IPS-NIHi7 (cell line): ENCODE results near the gene HCST.
"Not testable (repeated sequence)": the region's sequence is repeated elsewhere in the genome, so short reads cannot be mapped to it uniquely, and the experiment has no call there.

Source experiments
- DNase-seq: peaks from one replicate; pipeline ENCODE4 v3.0.0; 2012; ENCODE audit warnings: mixed read lengths; ENCODE audit errors: extremely low spot score

The HCST gene

GRCh38 chr19:35904311-35905068 is 2.2 kb downstream of the HCST start:
- DNase-seq: no peak

DNA sequence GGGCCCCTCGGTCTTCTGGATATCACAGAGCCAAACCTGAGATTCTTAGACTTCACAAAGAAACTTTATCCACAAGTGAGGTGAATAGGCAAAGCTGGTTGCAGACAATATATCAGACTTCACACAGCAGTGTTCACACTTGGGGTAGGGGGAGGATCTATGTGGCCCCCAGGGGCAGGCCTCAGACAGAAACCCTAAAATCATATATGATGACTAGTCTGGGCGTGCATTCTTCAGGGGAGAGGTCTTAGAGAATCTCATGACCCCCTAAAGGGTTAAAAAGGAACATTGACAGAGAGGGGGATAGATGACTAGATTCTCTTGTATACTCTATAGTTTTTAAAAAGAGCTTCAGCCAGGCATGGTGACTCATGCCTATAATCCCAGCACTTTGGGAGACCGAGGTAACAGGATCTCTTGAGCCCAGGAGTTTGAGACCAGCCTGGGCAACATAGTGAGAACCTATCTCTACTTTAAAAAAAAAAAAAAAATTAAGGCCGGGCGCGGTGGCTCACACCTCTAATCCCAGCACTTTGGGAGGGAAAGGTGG is 2.9 kb downstream of the HCST start:
- no peak for DNase-seq

GRCh38 chr19:35907377-35907745 is 5.0 kb downstream of the HCST start:
- no peak for DNase-seq

DNA sequence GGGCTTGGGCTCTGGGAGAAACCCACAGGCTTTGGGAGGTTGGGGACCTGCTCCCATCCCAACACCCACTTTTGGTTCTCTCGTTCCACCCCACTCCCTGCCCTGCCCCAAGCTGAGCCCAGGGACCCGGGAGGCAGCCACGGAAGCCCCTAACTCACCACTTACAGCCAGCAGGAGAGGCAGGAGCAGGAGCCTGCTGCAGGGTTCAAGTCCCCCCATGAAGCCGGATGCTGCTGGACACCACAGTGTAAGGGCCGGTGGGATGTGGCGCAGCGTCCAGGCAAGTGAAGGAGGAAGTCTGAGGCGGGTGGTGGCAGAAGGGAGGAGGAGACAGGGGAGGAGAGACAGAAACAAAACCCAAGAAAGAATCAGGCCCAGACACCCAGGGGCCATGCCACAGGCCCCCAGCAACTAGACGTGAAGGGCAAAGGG is 5.7 kb downstream of the HCST start, which contains the start of gene TYROBP:
TSS of gene TYROBP (minus strand) at position 286 of the 432 bp plus-strand sequence. CDS start at position 219, 67 bp downstream.
- no peak for DNase-seq

- no peak for DNase-seq
These were observed 6.8 kb downstream of the HCST start for GRCh38 chr19:35908973-35909683.

- DNase-seq: no peak
These were observed 7.3 kb downstream of the HCST start for GRCh38 chr19:35909684-35910035.

DNA sequence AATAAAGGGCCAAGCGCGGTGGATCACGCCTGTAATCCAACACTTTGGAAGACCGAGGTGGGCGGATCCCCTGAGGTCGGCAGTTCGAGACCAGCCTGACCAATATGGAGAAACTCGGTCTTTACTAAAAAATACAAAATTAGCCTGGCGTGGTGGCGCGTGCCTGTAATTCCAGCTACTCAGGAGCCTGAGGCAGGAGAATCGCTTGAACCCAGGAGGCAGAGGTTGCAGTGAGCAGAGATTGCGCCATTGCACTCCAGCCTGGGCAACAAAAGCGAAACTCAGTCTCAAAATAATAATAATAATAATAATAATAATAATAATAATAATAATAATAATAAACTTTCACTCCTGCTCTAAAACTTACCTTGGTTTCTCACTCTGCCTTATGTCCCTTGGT is 8.0 kb downstream of the HCST start:
- DNase-seq: not testable (repeated sequence)

- DNase-seq: peak; percentile 54
These were observed 8.8 kb downstream of the HCST start for GRCh38 chr19:35911173-35911572.

DNA sequence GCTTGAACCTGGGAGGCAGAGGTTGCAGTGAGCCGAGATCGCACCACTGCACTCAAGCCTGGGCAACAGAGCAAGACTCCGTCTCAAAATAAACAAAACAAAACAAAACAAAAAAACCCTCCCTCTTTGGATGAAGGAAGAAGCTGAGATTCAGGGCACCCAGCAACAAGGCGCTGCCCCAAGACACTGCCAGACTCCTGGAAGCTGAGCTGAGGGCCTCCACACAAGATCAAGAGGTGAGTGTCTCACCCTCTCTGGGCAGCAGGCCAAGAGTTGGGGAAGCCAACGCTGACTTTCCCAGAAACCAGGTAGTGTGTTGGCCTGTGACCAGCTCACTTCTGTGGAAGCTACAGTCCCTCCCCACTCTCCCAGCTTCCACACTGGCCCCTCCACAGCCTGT is 9.5 kb downstream of the HCST start:
- DNase-seq: no peak

DNA sequence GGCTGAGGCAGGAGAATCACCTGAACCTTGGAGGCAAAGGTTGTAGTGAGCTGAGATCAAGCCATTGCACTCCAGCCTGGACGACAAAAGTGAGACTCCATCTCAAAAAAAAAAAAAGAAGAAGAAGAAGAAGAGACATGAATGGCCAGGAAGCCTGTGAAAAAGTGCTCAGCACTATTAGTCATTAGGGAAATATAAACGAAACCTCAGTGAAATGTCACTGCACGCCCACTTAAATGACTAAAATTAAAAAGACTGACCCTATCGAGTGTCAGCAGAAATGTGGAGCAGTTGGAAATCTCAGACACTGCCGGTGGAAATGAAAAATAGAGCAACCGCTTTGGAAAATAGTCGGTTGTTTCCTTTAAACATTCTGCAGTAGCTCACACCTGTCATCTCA is 11.3 kb downstream of the HCST start:
- no peak for DNase-seq

GRCh38 chr19:35915443-35915842 is 13.1 kb downstream of the HCST start:
- DNase-seq: no peak

- DNase-seq: no peak
These were observed 17.0 kb downstream of the HCST start for GRCh38 chr19:35919306-35919705.

DNA sequence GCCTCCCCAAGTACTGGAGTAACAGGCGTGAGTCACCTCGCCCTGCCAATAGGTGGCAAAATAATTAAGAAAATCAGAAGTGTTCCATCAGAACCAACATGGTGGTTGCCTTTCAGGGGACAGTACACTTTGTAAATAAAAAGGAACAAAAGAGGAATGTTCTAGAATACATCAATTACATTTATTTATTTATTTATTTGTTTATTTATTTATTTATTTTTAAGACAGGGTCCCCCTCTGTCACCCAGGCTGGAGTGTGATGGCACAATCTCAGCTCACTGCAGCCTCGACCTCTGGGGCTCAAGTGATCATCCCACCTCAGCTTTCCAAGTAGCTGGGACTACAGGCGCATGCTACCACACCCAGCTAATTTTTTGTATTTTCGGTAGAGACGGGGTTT is 18.7 kb downstream of the HCST start:
- no peak for DNase-seq

GRCh38 chr19:35925501-35925900 is 23.2 kb downstream of the HCST start:
- no peak for DNase-seq

GRCh38 chr19:35928507-35928906 is 26.2 kb downstream of the HCST start:
- no peak for DNase-seq

- DNase-seq: no peak
These were observed 27.5 kb downstream of the HCST start for GRCh38 chr19:35929876-35930275.

- peak; percentile 99 for DNase-seq
These were observed 29.0 kb downstream of the HCST start for GRCh38 chr19:35931161-35931873.

GRCh38 chr19:35931874-35932202 is 29.5 kb downstream of the HCST start:
- DNase-seq: no peak

DNA sequence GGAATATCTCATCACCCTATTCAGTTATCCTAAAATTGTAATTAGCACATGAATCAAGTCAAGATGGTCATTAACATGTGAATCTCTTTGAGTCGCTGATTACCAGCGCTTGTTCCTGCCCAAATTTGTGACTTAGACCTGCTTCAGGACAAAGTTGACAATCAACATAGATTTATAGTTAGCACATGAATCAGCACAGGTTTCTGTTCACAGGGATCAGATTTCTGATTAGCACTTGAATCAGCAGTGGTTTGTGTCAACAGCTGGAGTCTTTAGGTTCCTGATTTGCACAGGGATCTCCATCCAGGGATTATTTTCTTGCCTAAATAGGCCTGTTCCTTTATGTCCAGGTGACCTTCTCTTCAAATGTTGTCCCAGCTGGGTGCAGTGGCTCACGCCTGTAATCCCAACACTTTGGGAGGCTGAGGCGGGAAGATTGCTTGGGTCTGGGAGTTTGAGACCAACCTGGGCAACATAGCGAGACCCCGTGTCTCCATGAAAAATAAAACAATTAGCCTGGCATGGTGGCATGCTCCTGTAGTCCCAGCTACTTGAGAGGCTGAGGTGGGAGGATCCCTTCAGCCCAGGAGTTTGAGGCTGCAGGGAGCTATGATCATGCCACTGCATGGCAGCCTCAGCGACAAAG is 30.1 kb downstream of the HCST start:
- no peak for DNase-seq

DNA sequence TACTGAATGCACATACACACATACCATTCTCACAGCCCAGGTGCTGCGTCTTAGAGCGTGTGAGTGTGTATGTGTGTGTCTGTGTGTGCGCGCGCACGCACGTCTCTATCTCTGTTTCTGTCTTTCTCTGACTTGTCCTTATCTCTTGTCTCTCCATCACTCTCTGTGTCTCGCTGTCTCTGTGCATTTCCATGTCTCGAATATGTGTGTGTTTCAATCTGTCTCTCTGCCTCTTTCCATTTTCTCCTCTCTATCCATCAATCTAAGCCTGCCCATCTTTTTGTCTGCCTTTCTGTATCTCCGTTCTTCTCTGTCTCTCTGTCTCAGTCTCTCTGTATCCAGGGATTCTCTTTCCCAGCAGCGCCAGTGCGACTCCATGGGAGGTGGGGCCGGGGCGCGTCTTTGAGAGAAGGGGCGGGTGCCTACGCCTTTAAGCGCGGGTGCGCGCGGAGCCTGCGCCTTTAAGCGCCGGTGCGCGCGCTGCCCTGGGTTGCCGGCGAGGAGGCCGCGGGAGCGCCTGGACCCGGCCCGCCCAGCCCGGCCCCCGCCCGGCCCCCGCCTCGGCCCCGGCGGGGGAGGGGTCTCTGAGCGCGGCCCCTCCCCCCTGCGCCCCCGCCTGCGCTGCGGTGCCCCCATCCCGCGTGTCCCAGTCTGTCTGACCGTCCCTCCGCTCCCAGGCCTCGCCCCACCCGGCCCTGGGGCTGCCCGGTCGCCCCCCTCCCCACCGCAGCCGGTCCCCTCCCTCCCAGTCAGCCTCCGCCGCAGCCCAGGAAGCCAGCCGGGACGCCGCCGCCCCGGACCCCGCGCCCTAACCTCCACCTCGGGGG is 33.8 kb downstream of the HCST start, which contains the start of gene LRFN3:
TSS of gene LRFN3 (plus strand) at position 464 of the 827 bp plus-strand sequence. CDS start 3,052 bp downstream, outside the sequence.
- peak; percentile 87 for DNase-seq

- DNase-seq: no peak
These were observed 34.5 kb downstream of the HCST start for GRCh38 chr19:35936738-35937268.
